Loucy (cell line): ENCODE data around the gene TLK1.

Experiments
- H2AFZ ChIP-seq: fragments of 200-600 bp; sonication (generic); 2 replicates; pipeline ENCODE4 v1.6.0; 2016; ENCODE audit warnings: antibody characterized with exemption, mild to moderate bottlenecking, low read length, moderate library complexity
- H3F3A ChIP-seq: fragments of 200-600 bp; 2 replicates; pipeline ENCODE4 v1.6.0; 2016; ENCODE audit warnings: antibody characterized with exemption, low read depth, mild to moderate bottlenecking
- H3K27me3 ChIP-seq: fragments of 200-600 bp; sonication (generic); 2 replicates; pipeline ENCODE4 v1.6.1; 2014; ENCODE audit warnings: low read length, mild to moderate bottlenecking; ENCODE audit not compliant: insufficient read depth, poor library complexity, severe bottlenecking
- H3K36me3 ChIP-seq: fragments of 200-600 bp; sonication (generic); 2 replicates; pipeline ENCODE4 v1.6.1; 2016; ENCODE audit warnings: low read length; ENCODE audit not compliant: insufficient read depth
- H3K4me1 ChIP-seq: fragments of 200-600 bp; sonication (generic); 2 replicates; pipeline ENCODE4 v1.5.1; 2014; ENCODE audit warnings: low read length, mild to moderate bottlenecking; ENCODE audit not compliant: insufficient read depth, poor library complexity, severe bottlenecking
- H3K4me2 ChIP-seq: fragments of 200-600 bp; sonication (generic); 2 replicates; pipeline ENCODE4 v1.6.0; 2014; ENCODE audit warnings: antibody characterized with exemption, low read length, low read depth, mild to moderate bottlenecking; ENCODE audit not compliant: poor library complexity, severe bottlenecking
- H3K4me3 ChIP-seq: fragments of 200-600 bp; sonication (generic); 2 replicates; pipeline ENCODE4 v1.5.1; 2014; ENCODE audit warnings: low read length, mild to moderate bottlenecking, mixed read lengths; ENCODE audit not compliant: poor library complexity, severe bottlenecking
- H3K79me2 ChIP-seq: fragments of 200-600 bp; sonication (generic); 2 replicates; pipeline ENCODE4 v1.6.1; 2014; ENCODE audit warnings: low read length; ENCODE audit not compliant: insufficient read depth
- H3K9ac ChIP-seq: fragments of 200-600 bp; sonication (generic); 2 replicates; pipeline ENCODE4 v1.6.0; 2014; ENCODE audit warnings: mild to moderate bottlenecking, low read depth, low read length, moderate library complexity; ENCODE audit not compliant: poor library complexity, severe bottlenecking
- H3K9me2 ChIP-seq: fragments of 200-600 bp; sonication (generic); replicated peaks from 2 replicates; pipeline ENCODE4 v1.6.1; 2016; ENCODE audit warnings: low read depth, low read length, mixed read lengths
- H3K9me3 ChIP-seq: fragments of 200-600 bp; sonication (generic); 2 replicates; pipeline ENCODE4 v1.6.1; 2014; ENCODE audit warnings: mild to moderate bottlenecking, antibody characterized with exemption, low read length, low read depth; ENCODE audit not compliant: insufficient read depth
- H4K20me1 ChIP-seq: fragments of 200-600 bp; sonication (generic); 2 replicates; pipeline ENCODE4 v1.6.0; 2014; ENCODE audit warnings: antibody characterized with exemption, low read length, mild to moderate bottlenecking; ENCODE audit not compliant: insufficient read depth, poor library complexity, severe bottlenecking
- EZH2phosphoT487 ChIP-seq: fragments of 200-600 bp; IDR thresholded peaks from 2 replicates; pipeline ENCODE4 v1.6.1; 2018; ENCODE audit warnings: antibody characterized with exemption, mild to moderate bottlenecking, moderate library complexity, borderline replicate concordance
- TF ChIP-seq, protein P1 (sequence below): fragments of 200-600 bp; sonication (generic); conservative IDR thresholded peaks from 2 replicates; pipeline ENCODE4 v1.5.1; 2014; ENCODE audit warnings: mild to moderate bottlenecking, antibody characterized with exemption, low read length

Gene TLK1

DNA sequence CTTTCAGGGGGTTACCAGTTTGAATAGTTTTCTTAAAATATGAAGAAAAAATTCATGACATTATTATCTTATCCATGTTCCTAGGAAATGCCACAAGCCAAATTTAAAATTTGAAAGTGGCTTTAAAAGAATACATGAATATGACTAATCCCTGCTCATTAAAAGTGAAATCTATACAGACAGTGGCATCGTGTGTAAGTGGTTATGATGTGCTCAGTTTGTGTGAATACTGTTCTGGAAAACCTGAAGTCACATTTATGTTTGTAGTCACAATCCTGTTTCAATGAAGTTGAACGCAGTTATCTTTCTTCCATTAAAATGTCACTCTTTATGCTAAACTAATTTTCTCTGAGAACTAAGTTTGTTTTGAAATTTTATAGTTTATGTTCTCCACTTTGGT, 155.9 kb downstream of the TLK1 start:
- Histone ChIP-seq H3K4me1 (no peaks in the 10 kb centered on the region), H3K9me2 (no peaks in the 10 kb centered on the region), H2AFZ (no peak overlapping the region), H3K4me2 (no peak overlapping the region), H3K4me3 (no peak overlapping the region), H3K36me3 (peaks cover 83% of the 10 kb centered on the region; the same call in 1 of the 2 replicates), H4K20me1 (no peaks in the 10 kb centered on the region), H3F3A (no peaks in the 10 kb centered on the region), H3K79me2 (no peaks in the 10 kb centered on the region), H3K9me3 (no peaks in the 10 kb centered on the region), H3K9ac (no peak overlapping the region), H3K27me3 (no peaks in the 10 kb centered on the region)
- TF ChIP-seq EZH2phosphoT487, result no peak
- TF ChIP-seq, protein P1, sequence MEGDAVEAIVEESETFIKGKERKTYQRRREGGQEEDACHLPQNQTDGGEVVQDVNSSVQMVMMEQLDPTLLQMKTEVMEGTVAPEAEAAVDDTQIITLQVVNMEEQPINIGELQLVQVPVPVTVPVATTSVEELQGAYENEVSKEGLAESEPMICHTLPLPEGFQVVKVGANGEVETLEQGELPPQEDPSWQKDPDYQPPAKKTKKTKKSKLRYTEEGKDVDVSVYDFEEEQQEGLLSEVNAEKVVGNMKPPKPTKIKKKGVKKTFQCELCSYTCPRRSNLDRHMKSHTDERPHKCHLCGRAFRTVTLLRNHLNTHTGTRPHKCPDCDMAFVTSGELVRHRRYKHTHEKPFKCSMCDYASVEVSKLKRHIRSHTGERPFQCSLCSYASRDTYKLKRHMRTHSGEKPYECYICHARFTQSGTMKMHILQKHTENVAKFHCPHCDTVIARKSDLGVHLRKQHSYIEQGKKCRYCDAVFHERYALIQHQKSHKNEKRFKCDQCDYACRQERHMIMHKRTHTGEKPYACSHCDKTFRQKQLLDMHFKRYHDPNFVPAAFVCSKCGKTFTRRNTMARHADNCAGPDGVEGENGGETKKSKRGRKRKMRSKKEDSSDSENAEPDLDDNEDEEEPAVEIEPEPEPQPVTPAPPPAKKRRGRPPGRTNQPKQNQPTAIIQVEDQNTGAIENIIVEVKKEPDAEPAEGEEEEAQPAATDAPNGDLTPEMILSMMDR, result no peak

DNA sequence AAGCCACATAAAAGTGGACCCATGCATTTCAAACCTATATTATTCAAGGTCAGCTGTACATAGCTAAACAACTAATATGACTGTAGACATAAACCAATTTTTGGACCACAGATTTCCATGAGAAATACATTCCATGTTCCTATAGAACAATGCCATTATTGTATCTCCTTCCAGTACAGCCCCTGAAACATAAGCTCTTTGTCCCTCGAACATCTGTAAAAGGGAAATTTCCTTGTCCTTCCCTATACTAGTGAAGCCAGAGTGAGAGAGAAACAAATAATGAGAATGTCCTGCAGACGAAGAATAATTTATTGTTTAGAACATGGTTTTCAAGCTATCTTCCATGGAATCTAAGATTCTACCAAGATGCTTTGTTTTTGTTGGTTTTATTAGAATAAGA, 156.3 kb downstream of the TLK1 start:
- Histone ChIP-seq H2AFZ (no peak overlapping the region), H3K9ac (no peak overlapping the region), H3K36me3 (peaks cover 82% of the 10 kb centered on the region; the same call in 1 of the 2 replicates), H4K20me1 (no peaks in the 10 kb centered on the region), H3K4me3 (no peak overlapping the region), H3K4me2 (no peak overlapping the region), H3K4me1 (no peaks in the 10 kb centered on the region), H3F3A (no peaks in the 10 kb centered on the region), H3K9me2 (no peaks in the 10 kb centered on the region), H3K27me3 (no peaks in the 10 kb centered on the region), H3K9me3 (no peaks in the 10 kb centered on the region), H3K79me2 (no peaks in the 10 kb centered on the region)
- TF ChIP-seq, protein P1, result no peak
- no peak for TF ChIP-seq EZH2phosphoT487

DNA sequence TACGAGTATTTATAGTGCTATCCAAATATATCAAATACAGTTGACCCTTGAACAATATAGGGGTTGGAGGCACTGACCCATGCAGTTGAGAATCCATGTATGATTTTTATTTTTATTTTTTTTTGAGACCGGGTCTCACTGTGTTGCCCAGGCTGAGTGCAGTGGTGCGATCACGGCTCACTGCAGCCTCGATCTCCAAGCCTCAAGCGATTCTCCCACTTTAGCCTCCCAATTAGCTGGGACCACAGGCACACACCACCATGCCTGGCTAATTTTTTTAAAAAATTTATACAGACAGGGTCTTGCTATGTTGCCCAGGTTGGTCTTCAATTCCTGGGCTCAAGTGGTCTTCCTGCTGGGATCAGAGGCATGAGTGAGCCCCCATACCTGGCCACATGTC, 161.0 kb downstream of the TLK1 start:
- no peaks in the 10 kb centered on the region for H3F3A ChIP-seq
- H3K9me3 ChIP-seq, result no peaks in the 10 kb centered on the region
- no peak overlapping the region for H3K9ac ChIP-seq
- TF ChIP-seq, protein P1, result no peak
- TF ChIP-seq EZH2phosphoT487, result no peak
- H3K9me2 ChIP-seq, result no peaks in the 10 kb centered on the region
- H2AFZ ChIP-seq, result no peak overlapping the region
- no peaks in the 10 kb centered on the region for H4K20me1 ChIP-seq
- peaks cover 65% of the 10 kb centered on the region for H3K36me3 ChIP-seq
- H3K4me1 ChIP-seq, result no peaks in the 10 kb centered on the region
- H3K4me2 ChIP-seq, result no peak overlapping the region
- no peak overlapping the region for H3K4me3 ChIP-seq
- no peaks in the 10 kb centered on the region for H3K27me3 ChIP-seq
- H3K79me2 ChIP-seq, result no peaks in the 10 kb centered on the region
